Stimulated activated CD4-positive, alpha-beta T cell treated with anti-CD3 and anti-CD28 coated beads, Interleukin-1b, Interleukin-23, amount 100 ng/mL, for 24 hours (primary cell): ENCODE results near the gene TMEM8B.
"Not testable (repeated sequence)": the region's sequence is repeated elsewhere in the genome, so short reads cannot be mapped to it uniquely, and the experiment has no call there.

ENCODE experiments used
- DNase-seq, 4 experiments: peaks; one replicate each; pipeline ENCODE4 v3.0.0-alpha.2; 2020; ENCODE audit warnings: low read depth in 4 of 4, low spot score in 1 of 4

TMEM8B gene

DNA sequence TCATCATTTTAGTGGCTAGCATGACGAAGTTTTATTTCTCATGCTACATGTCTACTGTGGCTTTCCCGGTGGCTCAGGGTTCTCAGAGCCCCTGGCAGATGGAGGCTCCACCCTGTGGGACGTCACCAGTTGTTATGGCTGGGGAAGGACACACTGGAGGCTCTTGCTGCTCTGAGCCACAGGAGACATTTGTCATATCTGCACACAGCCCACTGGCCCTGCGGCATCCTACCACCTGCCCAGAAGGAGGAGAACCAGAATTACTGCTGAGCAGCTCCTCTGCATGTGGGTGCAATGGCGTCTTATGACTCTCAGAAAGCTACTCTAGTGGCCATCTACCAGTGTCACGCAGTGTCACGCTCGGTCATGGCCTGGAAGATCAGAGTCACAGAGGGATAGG, 34.6 kb downstream of the TMEM8B start:
- no peak for DNase-seq

DNA sequence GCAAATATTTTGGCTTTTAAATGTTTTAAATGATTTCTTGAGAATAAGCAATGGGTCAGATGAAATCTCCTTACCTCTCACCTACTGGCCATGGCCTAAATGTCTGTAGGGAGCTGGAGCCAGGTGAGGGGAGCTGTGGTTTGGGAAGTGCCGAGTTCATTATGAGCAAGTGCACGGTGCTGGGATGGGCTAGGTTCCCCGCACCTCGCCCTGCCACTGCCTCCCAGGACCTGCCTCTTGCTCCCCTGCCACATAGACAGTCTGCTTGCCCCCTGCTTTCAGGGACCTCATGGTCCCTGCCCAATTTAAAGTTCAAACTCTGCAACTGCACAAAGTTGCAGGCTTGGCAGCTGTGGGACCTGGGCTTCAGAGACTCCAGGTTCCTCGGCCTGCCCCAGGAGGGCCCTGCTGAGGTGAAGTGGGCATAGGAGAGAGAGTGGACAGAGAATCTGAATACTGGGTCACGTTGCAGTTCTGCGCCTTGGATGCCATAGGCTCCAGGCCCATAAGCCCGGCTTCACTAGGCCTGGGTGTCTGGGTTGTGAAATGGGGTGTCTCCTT, 35.7 kb downstream of the TMEM8B start:
- no peak for DNase-seq

DNA sequence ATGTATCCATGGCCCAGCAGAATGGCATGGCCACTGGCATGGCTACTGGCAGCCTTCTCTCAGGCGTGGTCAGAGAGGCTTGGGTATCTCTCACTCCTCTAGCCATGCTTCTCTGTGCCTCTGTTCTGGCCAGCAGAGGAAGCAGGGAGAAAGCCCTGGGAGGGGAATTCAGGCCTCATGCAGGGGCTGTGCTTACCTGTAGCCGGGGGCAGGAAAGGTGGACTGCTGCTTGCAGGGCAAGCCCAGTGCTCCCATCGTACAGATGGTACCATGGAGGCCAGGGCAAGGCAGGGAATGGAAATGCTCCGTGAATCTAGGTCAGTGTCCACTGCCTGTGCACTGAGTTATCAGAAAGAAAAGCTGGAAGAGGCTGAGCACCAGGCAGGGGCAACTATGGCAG, 38.5 kb downstream of the TMEM8B start:
- DNase-seq: no peak

DNA sequence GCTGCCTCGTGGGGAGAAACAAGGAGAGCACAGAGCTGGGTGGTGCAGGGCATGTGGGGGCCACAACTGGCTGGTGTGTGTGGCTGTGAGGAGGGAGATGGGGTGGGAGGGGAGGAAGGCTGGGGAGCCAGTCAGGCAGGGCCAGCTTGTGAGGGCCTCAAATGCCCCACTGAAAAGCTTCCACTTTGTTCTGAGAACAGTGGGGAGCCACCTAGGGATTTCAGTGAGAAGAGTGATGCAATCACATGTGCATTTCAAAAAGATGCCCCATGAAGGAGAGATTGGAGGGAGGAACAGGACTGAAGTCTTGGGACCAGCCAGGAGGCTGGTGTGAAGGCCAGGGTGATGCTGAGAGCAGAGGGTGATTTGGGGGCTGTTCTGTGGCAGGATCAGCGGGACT, 39.9 kb downstream of the TMEM8B start:
- no peak for DNase-seq

DNA sequence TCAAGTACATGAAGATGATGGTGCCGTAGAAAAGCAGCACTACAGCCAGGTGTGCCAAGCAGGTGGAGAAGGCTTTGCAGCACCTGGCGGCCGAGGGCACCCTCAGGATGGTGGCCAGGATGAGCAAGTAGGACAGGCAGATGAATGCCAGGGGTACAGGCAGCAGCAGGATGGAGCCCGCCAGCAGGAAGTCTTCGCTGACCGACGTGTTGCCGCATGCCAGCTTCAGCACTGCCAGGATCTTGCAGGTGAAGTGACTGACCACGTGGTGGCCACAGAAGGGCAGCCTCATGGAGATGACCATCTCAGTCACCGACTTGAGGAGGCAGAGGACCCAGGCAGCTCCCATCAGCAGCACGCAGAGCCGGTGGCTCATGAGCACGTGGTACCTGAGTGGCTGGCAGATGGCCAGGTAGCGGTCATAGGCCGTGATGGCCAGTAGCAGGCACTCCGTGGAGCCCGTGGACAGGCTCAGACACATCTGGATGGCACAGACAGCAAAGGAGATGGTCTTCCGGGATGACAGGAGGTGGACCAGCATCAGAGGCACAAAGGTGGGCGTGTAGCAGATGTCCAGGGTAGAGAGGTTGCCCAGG, 40.7 kb downstream of the TMEM8B start:
- no peak for DNase-seq

DNA sequence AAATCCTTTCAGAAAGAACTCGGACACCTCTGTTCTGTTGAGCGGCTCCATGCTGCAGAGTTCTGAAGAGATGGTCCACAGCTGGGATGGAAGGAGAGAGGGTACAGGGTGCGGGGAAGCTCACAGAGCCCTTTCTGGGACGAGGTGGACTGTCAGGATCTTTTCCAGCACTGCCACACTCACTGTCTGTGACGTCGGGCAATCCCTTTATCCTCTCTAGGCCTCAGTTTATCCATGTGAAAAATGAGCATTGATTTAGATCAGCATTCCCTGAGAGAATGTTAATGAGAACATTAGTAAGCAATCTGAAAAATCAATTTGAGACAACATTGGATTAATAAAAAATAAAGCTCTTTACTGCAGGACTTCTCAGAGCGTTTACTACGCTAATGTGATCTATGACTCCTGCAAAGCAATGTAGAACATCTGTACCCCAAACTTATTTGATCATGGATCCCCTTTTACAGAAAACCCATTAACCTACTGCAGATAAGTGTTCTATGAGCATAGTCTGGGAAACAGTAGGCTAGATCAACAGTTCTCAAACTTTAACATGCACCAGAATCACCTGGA, 41.4 kb downstream of the TMEM8B start, which contains the start of gene OR13J1:
TSS of gene OR13J1 (minus strand) at position 51 of the 573 bp plus-strand sequence. CDS start at position 51, 0 bp downstream.
- DNase-seq: no peak

DNA sequence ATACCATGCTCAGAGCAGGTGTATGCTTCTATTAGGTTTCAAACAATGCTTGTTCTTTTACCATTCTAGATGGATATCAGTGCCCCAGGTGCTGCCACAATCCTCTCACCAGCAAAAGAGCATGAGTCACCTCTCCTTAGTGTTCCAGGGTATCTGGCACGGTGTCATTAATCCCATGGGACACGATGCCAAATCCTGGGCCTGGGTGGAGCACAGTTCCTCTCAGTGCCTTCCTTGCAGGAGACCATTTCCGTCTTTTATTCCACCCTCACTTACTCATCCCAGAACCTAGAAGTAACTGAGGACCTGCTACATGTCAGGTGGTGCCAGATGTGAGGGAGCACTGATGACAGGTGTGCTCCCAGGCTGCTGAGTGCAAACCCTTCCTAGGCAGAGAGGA, 42.5 kb downstream of the TMEM8B start:
- no peak for DNase-seq

DNA sequence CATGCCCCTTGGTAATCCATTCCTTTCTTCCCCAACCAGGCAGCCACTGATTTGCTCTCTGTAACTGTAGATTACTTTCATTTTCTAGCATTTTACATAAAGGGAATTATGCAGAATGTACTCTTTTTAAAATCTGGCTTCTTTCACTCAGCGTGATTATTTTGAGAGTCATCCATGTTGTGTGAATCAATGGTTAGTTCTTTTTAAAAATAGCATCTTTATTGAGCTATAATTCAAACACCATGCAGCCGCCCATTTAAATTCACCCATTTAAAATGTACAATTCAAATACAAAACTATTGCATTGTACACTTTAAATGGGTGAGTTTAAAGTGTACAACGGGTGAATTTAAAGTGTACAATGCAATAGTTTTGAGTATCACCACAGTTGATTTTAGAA, 43.5 kb downstream of the TMEM8B start:
- no peak for DNase-seq

DNA sequence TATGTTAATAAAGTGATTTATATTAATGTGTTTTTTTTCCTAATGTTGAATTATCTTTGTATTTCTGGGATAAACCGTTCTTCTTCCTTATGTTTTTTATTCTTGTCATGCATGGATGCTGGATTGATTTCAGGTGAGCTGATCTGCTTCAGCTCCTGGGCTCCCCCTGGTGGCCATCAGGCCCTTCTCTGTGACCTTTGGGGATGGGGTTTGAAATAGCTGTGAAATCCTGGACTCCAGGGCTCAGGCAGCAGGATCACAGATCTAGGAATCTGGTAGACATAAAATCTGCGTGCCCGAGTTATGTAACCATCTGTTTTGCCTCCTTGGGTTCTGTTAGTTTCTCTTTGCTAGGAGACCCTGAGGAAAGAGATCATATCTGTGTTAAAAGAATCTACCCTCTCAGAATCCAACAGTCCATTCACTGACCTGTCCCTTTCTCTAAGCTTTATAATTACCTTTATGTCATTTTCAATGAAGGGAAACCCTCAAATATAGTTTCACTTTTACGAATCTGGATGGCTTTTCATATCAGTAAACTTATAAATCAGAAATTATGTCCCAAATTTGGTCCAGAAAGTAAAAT, 53.3 kb downstream of the TMEM8B start:
- DNase-seq: peak; percentile 62 to 76 (median 72)

DNA sequence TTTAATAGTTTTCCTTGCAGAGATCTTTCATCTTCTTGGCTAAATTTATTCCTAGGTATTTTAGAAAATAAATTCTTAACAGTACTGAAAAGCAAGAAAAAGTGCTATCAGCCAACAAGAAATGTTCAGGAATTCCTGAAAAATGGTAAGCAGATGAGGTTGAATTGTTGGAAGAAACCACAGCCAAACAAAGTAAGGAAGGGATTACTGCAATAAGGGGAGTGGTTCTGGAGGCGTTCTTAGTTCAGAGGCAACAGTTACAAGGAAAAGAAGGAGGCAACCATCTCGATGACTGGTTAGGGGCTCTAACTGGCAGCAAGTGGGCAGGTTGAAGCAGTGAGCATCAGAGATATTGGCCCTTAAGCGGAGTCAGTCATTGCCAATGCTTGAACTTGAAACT, 54.0 kb downstream of the TMEM8B start:
- no peak for DNase-seq

DNA sequence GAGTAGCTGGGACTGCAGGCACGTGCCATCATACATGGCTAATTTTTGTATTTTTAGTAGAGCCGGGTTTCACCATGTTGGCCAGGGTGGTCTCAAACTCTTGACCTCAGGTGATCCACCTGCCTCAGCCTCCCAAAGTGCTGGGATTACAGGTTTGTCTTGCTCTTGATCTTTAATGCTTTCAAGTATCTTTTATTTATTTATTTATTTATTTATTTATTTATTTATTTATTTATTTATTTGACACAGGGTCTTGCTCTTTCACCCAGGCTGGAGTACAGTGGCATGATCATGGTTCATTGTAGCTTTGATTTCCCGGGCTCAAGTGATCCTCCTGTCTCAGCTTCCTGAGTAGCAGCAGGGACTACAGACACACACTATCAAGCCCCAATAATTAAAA, 55.9 kb downstream of the TMEM8B start:
- DNase-seq: not testable (repeated sequence)

DNA sequence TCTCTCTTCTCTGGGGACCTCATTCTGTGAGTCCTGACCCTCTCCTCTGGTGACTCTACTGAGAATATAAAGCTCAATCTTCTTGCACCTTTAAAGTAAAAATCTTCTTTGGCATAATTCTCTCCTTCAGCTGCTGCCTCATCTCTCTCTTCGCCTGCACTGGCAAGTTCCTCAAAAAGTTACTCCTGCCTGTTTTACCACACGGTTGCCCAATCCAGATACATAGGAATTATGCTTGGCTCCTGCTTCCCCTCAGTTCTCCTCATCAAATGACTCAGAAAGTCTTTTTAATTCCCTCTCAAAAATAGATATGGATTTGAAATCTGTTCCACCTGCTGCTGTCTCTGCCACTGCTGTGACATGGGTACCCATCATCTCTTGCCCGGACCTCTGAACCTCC, 62.6 kb downstream of the TMEM8B start:
- DNase-seq: no peak

DNA sequence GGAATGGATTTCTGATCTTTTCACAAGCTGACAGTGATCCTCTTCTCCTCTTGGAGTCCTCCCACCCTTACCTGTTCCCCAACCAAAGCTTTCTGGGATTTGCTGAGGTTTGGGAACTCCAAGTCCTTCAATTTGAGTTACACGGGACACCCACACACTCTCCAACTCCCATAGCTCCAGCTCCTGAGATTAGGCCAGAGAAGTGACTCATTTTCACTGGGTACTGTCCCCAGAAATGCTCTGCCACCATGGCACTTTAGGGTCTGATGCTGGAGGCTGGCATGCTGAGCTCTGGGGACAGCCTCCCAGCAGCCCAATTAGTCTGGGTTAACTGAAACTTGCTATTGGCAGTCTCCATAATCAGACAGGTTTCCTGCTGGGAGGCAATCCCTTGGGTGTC, 63.0 kb downstream of the TMEM8B start:
- no peak for DNase-seq

DNA sequence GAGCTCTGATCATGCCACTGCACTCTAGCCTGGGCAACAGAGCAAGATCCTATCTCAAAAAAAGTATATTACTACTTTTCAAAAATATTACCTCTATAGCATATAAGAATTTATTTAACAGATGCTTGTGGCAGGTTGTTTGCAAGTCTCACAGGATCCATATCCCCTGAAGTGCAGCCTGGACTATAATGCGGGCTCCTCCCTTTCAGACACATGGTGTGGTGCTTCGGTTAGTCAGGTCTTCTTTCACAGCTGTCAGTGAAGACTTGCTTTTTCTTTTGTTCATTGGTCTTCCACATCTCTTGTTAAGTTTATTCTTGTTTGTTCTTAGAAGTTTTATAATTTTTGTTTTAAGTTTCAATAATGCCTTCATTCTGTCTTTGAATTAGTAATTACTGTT, 67.5 kb downstream of the TMEM8B start:
- DNase-seq: no peak

DNA sequence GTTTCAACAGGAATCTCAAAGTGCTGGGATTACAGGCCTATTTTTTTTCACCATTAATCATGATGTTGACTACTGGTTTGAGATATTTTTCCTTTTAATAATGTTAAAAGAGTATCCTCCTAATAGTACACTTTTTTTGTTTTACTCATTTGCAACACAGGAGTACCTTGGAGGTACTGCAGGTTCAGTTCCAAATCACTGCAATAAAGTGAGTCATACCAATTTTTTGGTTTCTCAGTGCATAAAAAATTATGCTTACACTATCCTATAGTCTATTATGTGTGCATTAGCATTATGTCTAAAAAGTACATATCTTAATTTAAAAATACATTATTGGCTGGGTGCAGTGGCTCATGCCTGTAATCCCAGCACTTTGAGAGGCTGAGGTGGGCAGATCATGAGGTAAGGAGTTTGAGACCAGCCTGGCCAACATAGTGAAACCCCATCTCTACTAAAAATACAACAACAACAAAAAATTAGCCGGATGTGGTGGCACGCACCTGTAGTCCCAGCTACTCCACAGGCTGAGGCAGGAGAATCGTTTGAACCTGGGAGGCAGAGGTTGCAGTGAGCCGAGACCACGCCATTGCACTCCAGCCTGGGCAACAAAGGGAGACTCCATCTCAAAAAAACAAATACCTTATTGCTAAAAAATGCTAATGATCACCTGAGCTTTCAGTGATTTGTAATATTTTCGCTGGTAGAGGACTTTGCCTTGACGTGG, 68.5 kb downstream of the TMEM8B start:
- not testable (repeated sequence) for DNase-seq

DNA sequence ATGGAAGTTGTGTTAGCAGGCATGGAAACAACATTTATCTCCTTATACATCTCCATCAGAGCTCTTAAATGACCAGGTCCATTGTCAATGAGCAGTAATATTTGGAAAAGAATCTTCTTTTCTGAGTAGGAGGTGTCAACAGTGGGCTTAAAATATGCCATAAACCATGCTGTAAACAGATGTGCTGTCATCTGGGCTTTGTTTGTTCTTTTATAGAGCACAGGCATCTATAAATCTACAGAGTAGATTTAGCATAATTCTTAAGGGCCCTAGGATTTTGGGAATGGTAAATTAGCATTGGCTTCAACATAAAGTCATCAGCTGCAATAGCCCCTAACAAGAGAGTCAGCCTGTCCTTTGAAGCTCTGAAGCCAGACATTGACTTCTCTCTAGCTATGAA, 69.3 kb downstream of the TMEM8B start:
- DNase-seq: no peak

DNA sequence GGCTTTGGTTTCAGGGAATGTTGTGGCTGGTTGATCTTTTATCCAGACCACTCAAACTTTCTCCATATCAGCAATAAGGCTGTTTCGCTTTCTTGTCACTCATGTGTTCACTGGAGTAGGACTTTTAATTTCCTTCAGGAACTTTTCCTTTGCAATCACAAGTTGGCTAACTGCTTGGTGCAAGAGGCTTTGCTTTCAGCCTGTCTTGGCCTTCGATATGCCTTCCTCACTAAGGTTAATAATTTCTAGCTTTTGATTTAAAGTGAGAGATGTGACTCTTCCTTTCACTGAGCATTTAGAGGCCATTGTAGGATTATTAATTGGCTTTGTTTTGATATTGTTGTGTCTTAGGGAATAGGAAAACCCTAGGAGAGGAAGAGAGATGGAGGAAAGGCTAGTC, 70.0 kb downstream of the TMEM8B start:
- no peak for DNase-seq

DNA sequence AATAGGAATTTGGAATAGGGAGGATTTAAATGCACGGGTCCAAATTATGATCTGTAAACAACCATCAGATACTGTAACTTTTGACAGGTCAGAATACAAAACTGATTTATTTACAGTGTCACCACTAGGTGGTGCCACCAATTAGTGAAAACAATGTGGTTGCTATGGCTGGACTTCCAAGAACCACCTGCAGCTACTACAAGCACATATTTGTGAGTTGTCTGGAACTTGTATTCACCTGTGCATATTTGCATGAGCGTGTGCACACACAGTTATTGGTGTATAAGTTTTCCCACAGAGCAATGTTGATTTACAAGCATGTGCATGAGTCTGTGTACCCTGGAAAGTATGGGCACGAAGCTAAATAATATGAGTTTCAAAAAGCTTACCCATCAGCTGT, 74.0 kb downstream of the TMEM8B start:
- no peak for DNase-seq

DNA sequence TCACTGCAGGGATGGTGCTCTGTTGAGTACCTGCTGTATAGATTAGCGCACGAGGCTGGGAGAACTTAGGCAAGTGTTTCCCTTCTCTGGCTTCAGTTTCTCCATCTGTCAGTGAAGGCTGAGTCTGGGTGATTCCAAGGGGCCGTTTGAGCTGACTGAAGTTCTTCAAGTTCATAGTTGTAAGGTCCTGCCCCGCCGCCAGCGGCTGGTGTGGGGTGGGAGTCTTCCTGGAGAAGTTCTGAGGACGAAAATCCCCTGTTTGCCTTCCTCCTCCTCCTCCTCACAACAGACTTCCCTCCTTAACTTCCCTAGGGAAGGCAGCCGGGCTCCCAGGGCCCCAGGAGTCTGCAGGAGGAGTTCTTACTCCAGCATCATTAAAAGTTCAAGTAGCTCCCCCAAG, 75.3 kb downstream of the TMEM8B start:
- no peak for DNase-seq

DNA sequence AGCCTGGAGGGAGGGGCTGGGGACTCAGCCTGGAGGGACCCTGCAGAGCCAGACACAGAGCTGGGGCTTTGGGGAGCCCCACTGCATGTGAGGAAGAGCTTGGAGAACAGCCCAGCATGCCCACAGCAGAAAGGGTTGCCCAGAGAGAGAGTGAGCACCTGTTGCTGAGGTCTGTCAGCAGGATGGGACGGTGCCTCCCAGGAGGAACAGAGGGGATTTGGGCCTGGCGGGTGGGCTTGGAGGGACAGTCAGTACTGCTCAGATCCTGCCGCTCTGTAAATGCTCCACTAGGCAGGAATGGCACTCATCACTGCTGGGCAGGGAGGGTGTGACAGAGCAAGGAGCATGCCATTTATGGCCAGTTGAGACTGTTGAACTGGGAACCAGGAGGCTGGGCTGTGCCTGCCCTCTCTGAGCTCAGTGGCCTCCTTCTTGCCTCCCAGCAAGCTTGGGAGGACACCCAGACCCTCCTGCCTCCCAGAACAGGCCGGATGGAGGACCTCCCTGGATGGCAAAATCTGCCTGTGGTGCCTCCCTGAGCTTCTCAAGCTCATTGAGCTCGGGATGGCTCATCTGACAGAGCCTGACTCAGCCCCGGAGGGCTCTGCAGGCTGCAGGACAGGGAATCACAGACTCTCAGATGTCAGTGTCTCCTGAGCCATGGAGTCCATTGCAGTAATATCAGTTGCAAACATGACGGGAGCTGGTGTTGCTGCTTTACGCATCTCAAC, 76.2 kb downstream of the TMEM8B start:
- no peak for DNase-seq

DNA sequence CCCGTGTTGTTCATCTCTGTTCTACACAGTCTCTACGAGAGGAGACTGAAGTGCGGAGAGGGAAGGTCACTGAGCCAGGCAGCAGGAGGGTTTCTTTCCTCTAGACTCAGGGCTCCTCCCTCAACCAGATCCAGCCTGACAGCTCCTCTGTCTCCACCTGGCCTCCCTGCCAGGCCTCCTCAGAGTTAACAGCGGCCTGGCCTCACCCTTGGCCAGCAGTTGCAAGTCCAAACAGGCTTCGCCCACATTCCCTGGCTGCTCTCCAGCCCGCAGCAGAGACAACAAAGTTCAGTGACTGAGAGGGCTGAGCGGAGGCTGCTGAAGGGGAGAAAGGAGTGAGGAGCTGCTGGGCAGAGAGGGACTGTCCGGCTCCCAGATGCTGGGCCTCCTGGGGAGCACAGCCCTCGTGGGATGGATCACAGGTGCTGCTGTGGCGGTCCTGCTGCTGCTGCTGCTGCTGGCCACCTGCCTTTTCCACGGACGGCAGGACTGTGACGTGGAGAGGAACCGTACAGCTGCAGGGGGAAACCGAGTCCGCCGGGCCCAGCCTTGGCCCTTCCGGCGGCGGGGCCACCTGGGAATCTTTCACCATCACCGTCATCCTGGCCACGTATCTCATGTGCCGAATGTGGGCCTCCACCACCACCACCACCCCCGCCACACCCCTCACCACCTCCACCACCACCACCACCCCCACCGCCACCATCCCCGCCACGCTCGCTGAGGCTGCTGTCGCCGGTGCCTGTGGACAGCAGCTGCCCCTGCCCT, 77.1 kb downstream of the TMEM8B start, which contains the start of gene HRCT1:
TSS of gene HRCT1 (plus strand) at position 291 of the 768 bp plus-strand sequence. CDS start at position 377, 86 bp downstream.
- no peak for DNase-seq
